Aortic smooth muscle cell (primary cell): ENCODE measurements around the gene ALPP. TPM values are rescaled to one million over a fixed set of nuclear protein-coding genes. Genes with fewer than 3 reads are reported as not detected.

Experiments
- total RNA-seq: library from RNA; depleted of rRNA; stranded (reverse); fragments of >200 nt; gene quantifications from 2 replicates; pipeline ENCODE4 v1.2.3, GENCODE V29; 2014

Gene ALPP
- total RNA-seq, result not detected in 2 replicates

DNA sequence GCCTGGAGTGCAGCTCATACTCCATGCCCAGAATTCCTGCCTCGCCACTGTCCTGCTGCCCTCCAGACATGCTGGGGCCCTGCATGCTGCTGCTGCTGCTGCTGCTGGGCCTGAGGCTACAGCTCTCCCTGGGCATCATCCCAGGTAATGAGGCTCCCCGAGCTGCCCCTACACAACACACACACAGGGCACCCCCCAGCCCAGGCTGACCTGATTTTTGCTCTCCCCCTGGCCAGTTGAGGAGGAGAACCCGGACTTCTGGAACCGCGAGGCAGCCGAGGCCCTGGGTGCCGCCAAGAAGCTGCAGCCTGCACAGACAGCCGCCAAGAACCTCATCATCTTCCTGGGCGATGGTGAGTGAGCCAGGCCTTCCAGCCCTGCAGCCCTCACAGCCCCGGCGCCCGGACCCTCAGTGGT, at the start of gene ALPP:
Gene ALPP, plus strand, starts transcription at position 17 of the 417 bp plus-strand sequence. Its CDS starts 52 bp downstream, at position 69.

DNA sequence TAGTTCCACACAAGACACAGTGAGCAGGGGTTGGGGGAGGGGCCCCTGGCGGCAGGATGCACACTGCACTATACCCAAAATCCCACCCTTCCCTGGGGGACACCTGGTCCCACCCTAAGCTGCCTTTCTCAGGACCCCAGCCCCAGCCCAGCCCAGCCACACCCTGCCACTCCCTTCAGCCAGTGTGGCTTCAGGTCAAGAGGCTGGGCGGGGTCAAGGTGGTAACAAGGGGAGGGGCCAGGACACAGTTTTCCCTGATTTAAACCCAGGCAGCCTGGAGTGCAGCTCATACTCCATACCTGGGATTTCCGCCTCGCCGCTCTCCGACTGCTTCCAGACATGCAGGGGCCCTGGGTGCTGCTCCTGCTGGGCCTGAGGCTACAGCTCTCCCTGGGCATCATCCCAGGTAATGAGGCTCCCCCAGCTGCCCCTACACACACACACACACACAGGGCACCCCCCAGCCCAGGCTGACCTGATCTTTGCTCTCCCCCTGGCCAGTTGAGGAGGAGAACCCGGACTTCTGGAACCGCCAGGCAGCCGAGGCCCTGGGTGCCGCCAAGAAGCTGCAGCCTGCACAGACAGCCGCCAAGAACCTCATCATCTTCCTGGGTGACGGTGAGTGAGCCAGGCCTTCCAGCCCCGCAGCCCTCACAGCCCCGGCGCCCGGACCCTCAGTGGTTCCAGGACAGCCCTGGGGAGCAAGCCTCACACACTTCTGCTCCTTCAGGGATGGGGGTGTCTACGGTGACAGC, 28.2 kb downstream of the ALPP start, which contains the start of gene ALPG:
Gene ALPG, plus strand, starts transcription at position 289 of the 755 bp plus-strand sequence. Its CDS starts 51 bp downstream, at position 340.

Other genes with a start within 250 kb of the ALPP start
- gene ALPG, start 28.1 kb downstream of the ALPP start, total RNA-seq, result not detected in 2 replicates
- not detected in 2 replicates for gene ALPI, start 77.4 kb downstream of the ALPP start, total RNA-seq
- not detected in 2 replicates for gene ECEL1, start 109.1 kb downstream of the ALPP start, total RNA-seq
- gene PRSS56, start 141.6 kb downstream of the ALPP start, total RNA-seq, result not detected in 2 replicates
- gene CHRND, start 147.4 kb downstream of the ALPP start, total RNA-seq, result not detected in 2 replicates
- gene CHRNG, start 160.9 kb downstream of the ALPP start, total RNA-seq, result not detected in 2 replicates
- 2.5 TPM in 2 replicates for gene TIGD1, start 171.8 kb downstream of the ALPP start, total RNA-seq
- gene EIF4E2, start 171.9 kb downstream of the ALPP start, total RNA-seq, result 145 and 156 TPM in 2 replicates